Glomerular visceral epithelial cell (primary cell): ENCODE results near the gene C6orf132.
"Not testable (repeated sequence)": the region's sequence is repeated elsewhere in the genome, so short reads cannot be mapped to it uniquely, and the experiment has no call there.

Source experiments
- DNase-seq: peaks from one replicate; pipeline ENCODE4 v3.0.0-alpha.2; 2016; ENCODE audit errors: extremely low spot score

C6orf132 gene

GRCh38 chr6:42162812-42163211, 20.4 kb upstream of the C6orf132 start:
- no peak for DNase-seq

DNA sequence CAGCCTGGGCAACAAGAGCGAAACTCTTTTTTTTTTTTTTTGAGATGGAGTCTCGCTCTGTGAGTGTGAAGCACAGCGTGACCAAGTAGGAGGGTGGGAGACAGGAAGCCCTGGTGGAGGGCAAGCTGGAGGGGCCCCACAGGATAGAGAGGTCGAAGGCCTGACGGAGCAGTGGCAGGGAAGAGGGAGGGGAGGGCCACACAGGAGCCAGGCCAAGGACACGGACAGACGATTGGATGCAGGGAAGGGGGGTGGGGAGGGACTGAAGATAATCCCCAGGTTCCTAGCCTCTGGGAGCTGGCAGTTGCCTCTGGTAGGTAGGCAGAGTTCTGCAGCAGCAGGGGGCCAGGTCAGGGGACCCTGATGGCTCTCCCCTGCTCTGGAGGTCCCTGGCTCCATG, 20.0 kb upstream of the C6orf132 start:
- DNase-seq, result no peak

GRCh38 chr6:42159431-42160024, 17.1 kb upstream of the C6orf132 start:
- DNase-seq, result no peak

GRCh38 chr6:42158631-42159030, 16.2 kb upstream of the C6orf132 start:
- DNase-seq, result no peak

GRCh38 chr6:42158011-42158410, 15.6 kb upstream of the C6orf132 start:
- no peak for DNase-seq

DNA sequence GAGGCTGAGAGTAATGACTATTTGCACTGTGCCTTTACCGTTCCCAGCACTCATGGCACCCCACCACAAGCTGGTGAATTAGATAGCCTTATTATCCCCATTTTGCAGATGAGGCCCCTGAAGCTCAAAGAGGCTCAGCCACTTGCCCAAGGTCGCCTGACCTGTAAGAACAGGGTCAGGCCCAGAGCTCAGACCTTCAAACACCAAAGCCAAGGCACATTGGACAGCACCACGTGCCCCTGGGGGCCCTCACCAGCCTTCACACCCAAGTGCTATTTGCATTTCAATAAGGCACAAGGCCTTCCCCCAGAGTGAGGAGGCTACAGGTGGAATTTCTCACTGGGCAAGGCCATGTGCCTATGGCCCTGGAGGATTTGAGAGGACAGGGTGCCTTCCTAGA, 14.2 kb upstream of the C6orf132 start:
- DNase-seq, result no peak

DNA sequence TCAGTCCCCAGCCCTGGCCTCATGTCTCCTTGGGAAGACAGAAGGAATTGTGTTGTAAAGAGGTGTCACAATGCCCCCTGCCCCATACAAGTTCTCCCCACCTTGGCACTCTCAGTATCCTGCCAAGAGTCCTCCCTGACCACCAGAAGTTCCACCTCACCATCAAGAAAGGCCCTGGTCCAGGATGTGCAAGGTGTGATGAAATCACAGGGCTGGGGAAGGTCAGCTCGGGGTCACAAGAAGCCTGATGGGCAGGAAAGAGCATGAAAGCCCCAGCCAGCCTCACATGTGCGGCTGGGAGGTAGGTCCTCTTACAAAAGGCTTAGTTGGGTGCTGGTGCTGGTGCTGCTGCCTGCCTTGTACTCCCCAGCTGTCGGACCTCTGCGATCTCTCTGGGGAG, 12.9 kb upstream of the C6orf132 start:
- no peak for DNase-seq

GRCh38 chr6:42154461-42155209, 12.2 kb upstream of the C6orf132 start:
- no peak for DNase-seq

DNA sequence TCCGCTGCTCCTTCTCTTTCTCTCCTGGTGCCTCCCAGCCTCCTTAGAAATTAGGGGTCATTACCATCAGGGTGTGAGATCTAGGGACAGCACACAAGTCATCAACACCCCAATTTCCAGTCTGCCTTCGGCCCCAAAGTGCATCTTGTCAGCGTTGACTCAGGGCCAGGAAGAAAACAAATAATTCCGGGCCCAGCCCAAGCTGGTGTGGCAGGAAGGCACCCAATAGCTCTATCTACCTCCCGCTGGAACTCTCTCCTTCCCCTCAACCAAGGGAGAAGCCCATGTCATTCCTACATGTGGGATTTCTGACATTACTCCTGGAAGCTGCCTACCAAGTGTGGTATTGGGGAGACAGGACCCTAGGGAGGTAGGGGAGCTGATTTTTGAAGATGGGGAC, 11.5 kb upstream of the C6orf132 start:
- no peak for DNase-seq

DNA sequence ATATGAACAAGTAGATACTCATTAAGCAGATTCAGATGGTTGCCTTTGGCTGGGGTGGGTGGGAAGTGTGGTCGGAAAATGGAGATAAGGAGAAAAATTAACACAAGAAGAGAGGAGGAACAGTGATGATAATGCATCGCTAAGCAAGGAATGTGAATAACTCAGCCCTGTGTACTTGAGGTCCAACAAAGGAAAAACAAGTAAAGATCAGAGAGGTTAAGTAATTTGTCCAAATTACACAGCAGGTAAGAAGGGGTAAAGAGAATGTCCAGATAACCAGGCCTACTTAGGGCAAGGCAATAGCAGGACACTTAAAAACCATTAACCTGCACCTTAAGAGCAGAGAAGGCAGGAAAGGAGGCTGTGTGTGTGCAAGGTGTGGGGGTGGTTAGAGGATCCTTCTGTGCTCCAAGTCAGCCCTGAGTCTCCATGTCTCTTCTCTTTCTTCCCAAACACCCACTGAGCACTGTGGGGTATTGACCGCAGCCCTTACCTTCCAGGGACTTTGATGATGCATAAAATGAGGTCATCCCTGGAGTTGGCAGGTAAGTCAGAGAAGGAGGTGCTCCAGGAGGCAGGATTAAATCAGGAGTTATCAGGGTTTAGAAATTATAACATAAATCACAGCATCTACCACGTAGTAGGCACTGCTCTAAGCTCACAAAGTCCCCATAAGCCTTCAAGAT, 10.3 kb upstream of the C6orf132 start:
- not testable (repeated sequence) for DNase-seq

DNA sequence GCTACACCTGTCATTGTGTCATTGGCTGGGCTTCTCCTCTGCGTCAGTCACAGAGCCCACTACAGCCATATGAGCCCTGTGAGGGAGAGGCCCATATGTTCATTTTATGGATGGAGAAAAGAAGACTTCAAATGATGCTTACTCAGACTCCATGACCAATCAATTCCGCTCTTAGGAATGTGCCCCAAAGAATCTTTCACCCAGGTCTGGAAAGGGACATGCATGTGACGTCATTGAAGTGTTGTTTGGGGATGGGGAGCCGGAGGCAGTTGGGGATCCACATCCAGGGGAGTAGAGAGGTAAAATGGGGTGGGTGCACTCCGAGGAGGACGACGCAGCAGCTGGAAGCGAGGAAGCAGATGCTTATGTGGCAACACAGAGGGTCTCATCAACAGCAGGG, 9.6 kb upstream of the C6orf132 start:
- DNase-seq, result no peak

DNA sequence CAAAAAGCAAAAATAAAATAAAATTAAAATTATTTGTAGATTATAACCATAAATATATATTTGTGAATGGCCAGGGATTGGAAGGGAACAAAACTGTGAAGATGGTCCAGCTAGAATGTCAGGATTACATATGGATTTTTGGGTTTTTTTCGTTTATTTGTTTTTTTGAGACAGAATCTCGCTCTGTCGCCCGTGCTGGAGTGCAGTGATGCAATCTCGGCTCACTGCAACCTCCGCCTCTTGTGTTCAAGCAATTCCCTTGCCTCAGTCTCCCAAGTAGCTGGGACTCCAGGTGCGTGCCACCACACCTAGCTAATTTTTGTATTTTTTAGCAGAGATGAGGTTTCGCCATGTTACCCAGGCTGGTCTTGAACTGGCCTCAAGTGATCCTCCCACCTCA, 7.8 kb upstream of the C6orf132 start:
- DNase-seq, result no peak

DNA sequence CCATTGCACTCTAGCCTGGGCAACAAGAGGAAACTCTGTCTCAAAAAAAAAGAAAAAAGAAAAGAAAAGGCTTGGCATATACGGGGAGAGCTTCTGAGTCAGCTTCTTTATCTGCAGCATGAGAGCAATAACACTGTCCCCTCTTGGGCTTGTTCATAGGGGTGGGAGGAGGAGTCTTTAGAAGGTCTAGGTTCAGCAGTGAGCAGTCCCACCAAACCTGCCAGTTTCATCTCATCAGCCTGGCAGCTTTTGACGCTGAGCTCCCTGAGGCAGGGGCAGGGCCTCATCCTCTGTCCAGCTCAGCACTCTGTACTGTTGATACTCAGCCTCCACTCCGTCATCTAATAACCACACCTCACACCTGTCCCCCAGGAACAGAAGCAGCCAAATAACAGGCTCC, 5.6 kb upstream of the C6orf132 start:
- DNase-seq, result no peak

DNA sequence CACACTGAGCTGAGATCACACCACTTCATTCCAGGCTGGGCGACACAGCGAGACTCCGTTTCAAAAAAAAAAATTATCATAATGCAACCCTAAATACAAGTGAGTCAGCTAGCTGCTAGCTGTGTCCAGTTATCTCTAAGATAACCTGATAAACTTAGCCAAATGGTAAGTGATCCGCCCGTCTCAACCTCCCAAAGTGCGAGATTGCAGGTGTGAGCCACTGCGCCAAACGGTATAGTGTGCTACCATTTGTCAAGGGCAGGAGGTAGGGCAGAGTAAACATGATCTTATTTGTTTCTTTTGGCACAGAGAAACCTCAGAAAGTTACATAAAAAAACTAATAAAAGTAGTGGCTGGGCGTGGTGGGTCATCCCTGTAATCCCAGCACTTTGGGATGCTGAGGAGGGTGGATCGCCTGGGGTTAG, 4.7 kb upstream of the C6orf132 start:
- DNase-seq, result no peak

- no peak for DNase-seq
Measured at GRCh38 chr6:42141603-42142117, 760 bp downstream of the C6orf132 start.

GRCh38 chr6:42140756-42141602, 1.4 kb downstream of the C6orf132 start:
- peak; percentile 13 for DNase-seq

DNA sequence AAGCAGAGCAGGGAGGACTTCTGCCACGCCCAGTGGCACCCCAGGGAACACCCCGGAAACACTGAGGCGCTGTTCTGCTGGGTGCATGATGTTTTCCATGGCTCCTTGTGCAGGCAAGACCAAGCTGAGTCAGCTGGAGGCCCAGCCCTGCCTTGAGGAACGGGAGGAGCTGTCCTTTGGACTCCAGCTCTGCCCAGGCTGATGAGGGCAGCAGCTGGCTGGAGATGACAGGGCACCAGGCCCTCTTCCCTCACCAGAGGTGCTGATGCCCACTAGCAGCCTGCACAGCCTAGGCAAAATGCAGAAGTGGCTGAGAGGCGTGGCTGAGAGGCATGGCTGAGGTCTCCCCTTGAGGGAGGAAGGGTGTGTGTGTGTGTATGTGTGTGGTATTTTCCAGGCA, 2.4 kb downstream of the C6orf132 start:
- peak; percentile 70 for DNase-seq

DNA sequence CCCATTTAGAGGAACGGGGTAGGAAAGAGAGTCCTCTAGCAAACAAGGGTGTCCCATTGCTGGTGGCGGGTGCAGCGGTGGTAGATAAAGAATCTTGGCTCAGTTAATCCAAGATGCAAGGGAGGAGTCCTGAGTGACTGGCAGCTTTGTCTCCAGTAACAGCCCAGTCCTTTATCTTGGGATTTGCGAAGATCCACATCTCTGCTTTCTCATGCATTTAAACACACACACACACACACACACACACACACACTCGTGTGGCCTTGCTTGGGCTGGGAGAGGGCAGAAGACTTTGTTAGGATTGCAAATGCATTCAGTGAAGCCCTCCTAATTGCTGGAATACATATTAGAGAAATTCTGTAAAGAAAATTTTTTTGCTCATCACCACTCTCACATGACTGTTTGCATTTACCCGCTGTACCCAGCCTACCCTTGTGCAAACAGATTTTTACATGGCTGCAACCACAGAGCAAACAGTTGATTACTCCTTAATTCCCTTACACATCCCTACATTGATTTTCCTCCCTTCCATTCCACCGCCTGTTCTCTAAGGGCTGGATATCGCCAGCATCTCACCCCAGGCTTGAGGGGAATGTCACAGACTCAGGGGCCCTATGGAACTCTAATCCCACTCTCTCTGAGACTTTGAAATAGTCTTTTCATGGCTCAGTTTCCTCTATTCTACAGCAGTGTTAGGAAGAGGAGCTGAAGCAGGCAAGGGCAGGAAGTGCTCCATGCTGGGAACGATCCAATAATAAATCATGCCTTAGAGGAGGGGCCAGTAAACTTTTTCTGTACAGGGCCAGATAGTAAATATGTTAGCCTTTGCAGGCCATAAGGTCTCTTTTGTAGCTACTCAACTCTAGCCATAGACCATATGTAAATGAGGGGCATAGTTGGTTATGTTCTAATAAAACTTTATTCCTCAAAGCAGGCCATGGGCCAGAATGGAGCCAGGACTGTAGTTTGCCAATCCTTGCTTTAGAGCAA, 3.5 kb downstream of the C6orf132 start:
- DNase-seq, result no peak

DNA sequence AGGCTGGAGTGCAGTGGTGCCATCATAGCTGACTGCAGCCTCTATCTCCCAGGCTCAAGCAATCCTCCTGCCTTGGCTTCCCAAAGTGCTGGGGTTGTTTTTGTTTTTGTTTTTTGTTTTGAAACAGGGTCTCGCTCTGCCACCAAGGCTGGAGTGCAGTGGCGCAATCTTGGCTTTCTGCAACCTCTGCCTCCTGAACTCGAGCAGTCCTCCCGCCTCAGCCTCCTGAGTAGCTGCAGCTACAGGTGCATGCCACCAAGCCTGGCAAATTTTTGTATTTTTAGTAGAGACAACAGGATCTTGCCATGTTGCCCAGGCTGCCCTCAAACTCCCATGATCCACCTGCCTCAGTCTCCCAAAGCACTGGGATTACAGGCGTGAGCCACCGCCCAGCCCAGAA, 4.2 kb downstream of the C6orf132 start:
- DNase-seq, result no peak

DNA sequence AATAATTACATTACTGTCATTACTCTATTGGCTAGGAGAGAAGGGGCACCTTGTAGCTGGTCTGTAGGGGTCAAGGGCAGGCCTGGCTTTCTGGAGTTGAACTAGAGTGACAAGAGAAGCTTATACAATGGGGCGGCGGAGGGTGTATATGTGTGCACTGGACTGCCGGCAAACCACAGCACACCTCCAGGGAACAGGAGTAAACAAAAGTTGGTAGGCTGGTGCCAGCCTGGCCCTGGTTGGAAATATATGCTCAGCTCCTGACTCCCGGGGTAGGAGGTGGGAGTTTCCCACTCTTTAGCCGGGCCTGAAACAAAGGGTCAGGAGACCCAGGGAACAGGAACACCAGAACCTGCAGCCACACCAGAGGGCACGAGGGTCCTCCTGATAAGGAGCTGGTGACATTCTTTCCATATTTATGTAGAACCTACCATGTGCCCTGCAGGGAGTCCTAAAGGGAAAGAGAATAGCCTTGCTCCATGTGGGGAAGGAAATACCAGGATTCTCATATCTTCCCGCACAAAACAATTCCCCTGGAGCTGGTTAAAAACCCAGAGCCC, 5.1 kb downstream of the C6orf132 start:
- peak; percentile 29 for DNase-seq
